ENCODE results near the gene B3GNT2.

GRCh38 chr2:62181843-62182242 lies 14.1 kb upstream of the B3GNT2 start:
- TF ChIP-seq CTCF (conservative IDR thresholded peaks at IDR 0.05; ENCODE audit: low read length) (no peak), EZH2phosphoT487 (IDR thresholded peaks at IDR 0.05; ENCODE audit: borderline replicate concordance) (no peak)

Measured in Loucy (cell line).